ENCODE data around the gene ICA1L. TPM values are rescaled to one million over a fixed set of nuclear protein-coding genes. Genes with fewer than 3 reads are reported as not detected.

The ICA1L gene
- total RNA-seq (2022; extraction: Qiagen RNA extraction): 1.8 to 2.8 TPM (median 2.1 TPM) in 5 replicates

DNA sequence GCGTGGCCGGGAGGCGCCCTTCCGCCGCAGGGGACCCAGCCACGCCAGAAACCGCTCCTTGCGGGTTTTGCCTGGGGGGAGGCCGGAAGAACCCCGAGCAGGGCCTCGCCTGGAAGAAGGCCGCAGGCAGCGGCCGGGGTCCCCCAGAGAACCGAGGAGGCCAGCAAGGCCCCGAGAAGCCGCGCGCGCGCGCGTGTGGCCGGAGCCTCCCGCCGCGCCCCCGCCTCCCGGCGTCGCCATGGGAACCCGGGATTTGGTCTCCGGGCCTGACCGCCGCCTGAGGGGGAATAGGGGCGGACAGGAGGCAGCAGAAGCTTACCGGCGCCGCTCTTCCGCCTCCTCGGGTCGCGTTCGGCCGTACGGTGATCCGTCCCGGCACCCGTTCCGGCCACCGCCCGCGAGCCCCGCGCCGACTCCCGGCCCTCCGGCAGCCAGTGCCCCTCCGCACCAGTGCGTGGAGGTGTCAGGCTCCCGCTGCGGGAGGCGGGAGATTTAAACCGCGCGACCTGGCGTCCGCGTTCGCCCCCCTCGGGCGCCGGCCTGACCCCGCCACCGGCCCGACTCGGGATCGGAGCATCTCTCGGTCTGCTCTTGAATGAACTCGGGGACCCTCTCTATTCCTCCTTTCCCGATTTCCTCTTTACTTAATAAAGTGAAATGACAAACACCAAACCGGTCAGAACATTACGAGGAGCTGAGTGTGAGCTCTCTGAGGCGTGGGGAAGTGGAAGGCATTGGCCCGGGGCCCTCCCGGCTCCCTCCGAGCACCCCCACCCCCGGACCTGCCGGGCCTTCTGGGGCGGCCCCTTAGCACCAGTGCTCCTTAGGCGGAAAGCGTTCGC, at the start of gene ICA1L:
ICA1L (minus strand) TSS at position 467 of the 842 bp plus-strand sequence. CDS start 42,757 bp downstream, outside the sequence.

DNA sequence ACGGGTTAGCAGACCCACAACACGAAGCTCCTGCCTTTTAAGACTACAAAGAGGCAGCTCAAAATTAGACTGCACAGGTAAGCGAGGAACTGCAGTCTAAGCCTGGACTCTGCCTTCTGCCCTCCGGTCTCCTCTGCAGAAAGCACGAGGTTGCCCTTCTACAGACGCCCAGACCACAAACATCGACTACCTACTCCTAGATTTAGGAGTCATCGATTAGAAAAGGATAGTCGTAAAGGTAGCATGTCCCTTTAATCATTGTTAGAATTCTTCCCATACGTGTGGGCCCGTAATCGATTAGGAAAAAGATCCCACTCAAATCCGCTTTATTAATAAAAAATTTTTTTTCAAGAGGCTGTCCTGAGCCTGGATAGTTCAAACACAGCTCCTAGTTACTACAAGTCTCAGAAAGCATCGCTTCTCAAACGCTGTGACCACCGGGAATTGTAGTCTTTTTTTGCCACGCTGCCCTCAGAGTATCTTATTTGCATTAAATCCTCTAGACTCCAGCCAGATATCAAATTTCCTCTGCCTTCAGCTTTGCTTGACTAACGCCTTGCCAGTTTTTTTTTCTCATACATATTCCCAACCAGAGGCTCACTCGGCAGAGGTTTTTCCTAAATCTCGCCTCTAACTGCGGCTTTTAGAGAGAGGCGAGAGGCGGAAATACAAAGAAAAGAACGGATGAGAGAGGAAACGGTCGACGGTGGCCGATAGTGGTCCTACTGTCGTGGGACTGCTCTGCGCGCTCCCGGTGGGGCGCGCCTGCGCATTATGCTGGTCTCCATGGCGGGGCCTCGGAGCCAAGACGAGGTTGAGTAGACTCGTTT, 40.2 kb upstream of the ICA1L start, which contains the start of the genes CARF and WDR12:
CARF (plus strand) TSS at position 764 of the 830 bp plus-strand sequence. CDS start 29,628 bp downstream, outside the sequence.
WDR12 (minus strand) TSS at position 162 of the 830 bp plus-strand sequence. CDS start 197 bp downstream, outside the sequence.

Other genes starting within 250 kb of the ICA1L start
- gene FAM117B, start 236.8 kb downstream of the ICA1L start, total RNA-seq (2022; extraction: Qiagen RNA extraction): 1.5 to 2.1 TPM (median 1.6 TPM) in 5 replicates
- 50.2 to 73.5 TPM (median 69.1 TPM) in 5 replicates for gene WDR12, start 39.9 kb upstream of the ICA1L start, total RNA-seq (2022; extraction: Qiagen RNA extraction)
- gene CARF, start 40.5 kb upstream of the ICA1L start, total RNA-seq (2022; extraction: Qiagen RNA extraction): 0.54 to 1.7 TPM (median 1.2 TPM) in 5 replicates
- 2.8 to 4.9 TPM (median 3.7 TPM) in 5 replicates for gene NBEAL1, start 143.1 kb upstream of the ICA1L start, total RNA-seq (2022; extraction: Qiagen RNA extraction)

All from A549 treated with Mapracorat at 1 μM for 4 hours (cell line).